Glomerular visceral epithelial cell (primary cell): ENCODE results near the gene AIFM2.
"Not testable (repeated sequence)": the region's sequence is repeated elsewhere in the genome, so short reads cannot be mapped to it uniquely, and the experiment has no call there.

Experiments
- DNase-seq: peaks from one replicate; pipeline ENCODE4 v3.0.0-alpha.2; 2016; ENCODE audit errors: extremely low spot score

The AIFM2 gene

GRCh38 chr10:70132098-70133029, at the start of gene AIFM2:
AIFM2 (minus strand) TSS chr10:70132825; CDS start chr10:70124084, 8,741 bp downstream.
- peak; percentile 77 for DNase-seq

GRCh38 chr10:70179209-70179608, 46.6 kb upstream of the AIFM2 start:
- DNase-seq, result not testable (repeated sequence)

GRCh38 chr10:70178139-70178725, 45.6 kb upstream of the AIFM2 start:
- no peak for DNase-seq

- no peak for DNase-seq
These were observed 43.8 kb upstream of the AIFM2 start for GRCh38 chr10:70176441-70176840.

- no peak for DNase-seq
These were observed 42.9 kb upstream of the AIFM2 start for GRCh38 chr10:70175516-70175915.

GRCh38 chr10:70174058-70174741, 41.6 kb upstream of the AIFM2 start:
- no peak for DNase-seq

GRCh38 chr10:70169649-70170364, 37.2 kb upstream of the AIFM2 start:
- no peak for DNase-seq

- DNase-seq, result no peak
These were observed 36.4 kb upstream of the AIFM2 start for GRCh38 chr10:70169011-70169410.

GRCh38 chr10:70167246-70167645, 34.6 kb upstream of the AIFM2 start:
- DNase-seq, result no peak

- DNase-seq, result no peak
These were observed 33.8 kb upstream of the AIFM2 start for GRCh38 chr10:70166394-70166793.

- no peak for DNase-seq
These were observed 31.5 kb upstream of the AIFM2 start for GRCh38 chr10:70164163-70164562.

GRCh38 chr10:70163448-70163847, 30.8 kb upstream of the AIFM2 start:
- no peak for DNase-seq

- no peak for DNase-seq
These were observed 30.2 kb upstream of the AIFM2 start for GRCh38 chr10:70162892-70163201.

GRCh38 chr10:70162151-70162891, 29.7 kb upstream of the AIFM2 start:
- no peak for DNase-seq

GRCh38 chr10:70160798-70161197, 28.2 kb upstream of the AIFM2 start:
- no peak for DNase-seq

- not testable (repeated sequence) for DNase-seq
These were observed 26.7 kb upstream of the AIFM2 start for GRCh38 chr10:70159366-70159765.

- DNase-seq, result no peak
These were observed 25.5 kb upstream of the AIFM2 start for GRCh38 chr10:70158113-70158512.

- no peak for DNase-seq
These were observed 22.7 kb upstream of the AIFM2 start for GRCh38 chr10:70155255-70155838.

- DNase-seq, result no peak
These were observed 15.9 kb upstream of the AIFM2 start for GRCh38 chr10:70148516-70148915.

GRCh38 chr10:70147259-70147625, 14.6 kb upstream of the AIFM2 start:
- no peak for DNase-seq
